Measurements from ENCODE around the gene DDA1. TPM values are rescaled to one million over a fixed set of nuclear protein-coding genes. Genes with fewer than 3 reads are reported as not detected.

DDA1 gene
- total and polyA plus RNA-seq, 10 of the 15 experiments (the other 5 are each of a cell fraction or from before 2014, with no cell fraction given) = 0.76 to 71.0 (median 39.4) TPM

DNA sequence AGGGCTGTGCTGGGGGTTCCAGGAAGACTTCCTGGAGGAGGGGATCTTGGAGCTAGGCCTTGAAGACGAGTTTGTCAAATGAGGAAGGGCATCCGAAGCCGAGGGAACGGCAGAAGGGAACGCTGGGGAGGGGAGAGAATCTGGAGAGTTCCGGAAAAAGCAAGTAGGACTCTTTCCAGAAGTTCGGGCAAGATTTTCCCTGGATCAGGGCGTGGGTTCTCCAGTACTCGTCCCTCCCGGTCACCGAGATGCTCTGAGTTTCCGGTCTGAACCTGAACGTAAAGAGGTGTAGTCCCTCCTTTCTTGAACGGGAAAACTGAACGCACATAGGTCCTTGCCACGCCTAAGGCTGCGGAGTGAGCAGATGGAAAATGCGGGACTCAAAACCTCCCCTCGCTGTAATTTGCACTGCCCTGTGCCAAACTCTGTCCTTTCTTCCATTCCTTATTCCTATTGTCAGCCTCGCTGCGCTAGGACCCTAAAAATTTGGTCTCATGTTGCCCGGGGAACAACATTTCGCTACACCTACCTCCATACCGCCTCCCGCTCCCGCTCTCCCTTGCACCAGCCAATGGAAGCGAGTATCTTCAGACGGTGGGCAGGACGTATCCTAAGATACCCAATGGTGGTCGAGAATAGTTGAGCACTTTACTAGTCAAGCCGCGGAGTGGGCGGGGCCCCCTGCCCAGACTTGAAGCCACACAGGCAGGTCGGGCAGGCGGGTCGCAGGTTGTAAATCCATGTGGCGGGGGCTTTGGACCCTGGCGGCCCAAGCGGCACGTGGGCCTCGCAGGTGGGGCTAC is 27.7 kb downstream of the DDA1 start, which contains the start of gene GTPBP3 (continued):
- TF ChIP-seq SMC3 (IDR thresholded peaks at IDR 0.05; ENCODE audit: borderline replicate concordance, low read length) (no peak), PML (IDR thresholded peaks at IDR 0.05; ENCODE audit: low read length) (peak; percentile 62; the same call in 1 of the 2 replicates), TAF1 (IDR thresholded peaks at IDR 0.05; ENCODE audit: borderline replicate concordance, low read depth, low read length) (peak; percentile 60; the same call in 1 of the 2 replicates), USF2 (IDR thresholded peaks at IDR 0.05; ENCODE audit: borderline replicate concordance, low read depth, low read length) (no peak), POU2F2 (IDR thresholded peaks at IDR 0.05; ENCODE audit: borderline replicate concordance, low read depth, low read length) (peak; percentile 30; the same call in 1 of the 3 replicates), ZBED1 (IDR thresholded peaks at IDR 0.05; ENCODE audit: borderline replicate concordance) (0 out of 2 replicates have a peak, but pooled peaks have one; percentile 27), EP300 (IDR thresholded peaks at IDR 0.05; ENCODE audit: borderline replicate concordance in 1 of 2, control insufficient read depth in 1 of 2, low read depth in 2 of 2, low read length in 2 of 2) (no peak), TBL1XR1 (IDR thresholded peaks at IDR 0.05; ENCODE audit: low read depth, low read length) (no peak), EED (IDR thresholded peaks at IDR 0.05; ENCODE audit: low read depth) (peak; percentile 95), MYB (IDR thresholded peaks at IDR 0.05; ENCODE audit: borderline replicate concordance, low read depth, low read length) (no peak), IRF5 (IDR thresholded peaks at IDR 0.05; ENCODE audit: borderline replicate concordance) (no peak), BCL11A (IDR thresholded peaks at IDR 0.05; ENCODE audit: low read depth, low read length) (no peak)
- TF ChIP-seq, protein P1, sequence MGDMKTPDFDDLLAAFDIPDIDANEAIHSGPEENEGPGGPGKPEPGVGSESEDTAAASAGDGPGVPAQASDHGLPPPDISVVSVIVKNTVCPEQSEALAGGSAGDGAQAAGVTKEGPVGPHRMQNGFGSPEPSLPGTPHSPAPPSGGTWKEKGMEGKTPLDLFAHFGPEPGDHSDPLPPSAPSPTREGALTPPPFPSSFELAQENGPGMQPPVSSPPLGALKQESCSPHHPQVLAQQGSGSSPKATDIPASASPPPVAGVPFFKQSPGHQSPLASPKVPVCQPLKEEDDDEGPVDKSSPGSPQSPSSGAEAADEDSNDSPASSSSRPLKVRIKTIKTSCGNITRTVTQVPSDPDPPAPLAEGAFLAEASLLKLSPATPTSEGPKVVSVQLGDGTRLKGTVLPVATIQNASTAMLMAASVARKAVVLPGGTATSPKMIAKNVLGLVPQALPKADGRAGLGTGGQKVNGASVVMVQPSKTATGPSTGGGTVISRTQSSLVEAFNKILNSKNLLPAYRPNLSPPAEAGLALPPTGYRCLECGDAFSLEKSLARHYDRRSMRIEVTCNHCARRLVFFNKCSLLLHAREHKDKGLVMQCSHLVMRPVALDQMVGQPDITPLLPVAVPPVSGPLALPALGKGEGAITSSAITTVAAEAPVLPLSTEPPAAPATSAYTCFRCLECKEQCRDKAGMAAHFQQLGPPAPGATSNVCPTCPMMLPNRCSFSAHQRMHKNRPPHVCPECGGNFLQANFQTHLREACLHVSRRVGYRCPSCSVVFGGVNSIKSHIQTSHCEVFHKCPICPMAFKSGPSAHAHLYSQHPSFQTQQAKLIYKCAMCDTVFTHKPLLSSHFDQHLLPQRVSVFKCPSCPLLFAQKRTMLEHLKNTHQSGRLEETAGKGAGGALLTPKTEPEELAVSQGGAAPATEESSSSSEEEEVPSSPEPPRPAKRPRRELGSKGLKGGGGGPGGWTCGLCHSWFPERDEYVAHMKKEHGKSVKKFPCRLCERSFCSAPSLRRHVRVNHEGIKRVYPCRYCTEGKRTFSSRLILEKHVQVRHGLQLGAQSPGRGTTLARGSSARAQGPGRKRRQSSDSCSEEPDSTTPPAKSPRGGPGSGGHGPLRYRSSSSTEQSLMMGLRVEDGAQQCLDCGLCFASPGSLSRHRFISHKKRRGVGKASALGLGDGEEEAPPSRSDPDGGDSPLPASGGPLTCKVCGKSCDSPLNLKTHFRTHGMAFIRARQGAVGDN (IDR thresholded peaks at IDR 0.05) = no peak
- TF ChIP-seq, protein P2, sequence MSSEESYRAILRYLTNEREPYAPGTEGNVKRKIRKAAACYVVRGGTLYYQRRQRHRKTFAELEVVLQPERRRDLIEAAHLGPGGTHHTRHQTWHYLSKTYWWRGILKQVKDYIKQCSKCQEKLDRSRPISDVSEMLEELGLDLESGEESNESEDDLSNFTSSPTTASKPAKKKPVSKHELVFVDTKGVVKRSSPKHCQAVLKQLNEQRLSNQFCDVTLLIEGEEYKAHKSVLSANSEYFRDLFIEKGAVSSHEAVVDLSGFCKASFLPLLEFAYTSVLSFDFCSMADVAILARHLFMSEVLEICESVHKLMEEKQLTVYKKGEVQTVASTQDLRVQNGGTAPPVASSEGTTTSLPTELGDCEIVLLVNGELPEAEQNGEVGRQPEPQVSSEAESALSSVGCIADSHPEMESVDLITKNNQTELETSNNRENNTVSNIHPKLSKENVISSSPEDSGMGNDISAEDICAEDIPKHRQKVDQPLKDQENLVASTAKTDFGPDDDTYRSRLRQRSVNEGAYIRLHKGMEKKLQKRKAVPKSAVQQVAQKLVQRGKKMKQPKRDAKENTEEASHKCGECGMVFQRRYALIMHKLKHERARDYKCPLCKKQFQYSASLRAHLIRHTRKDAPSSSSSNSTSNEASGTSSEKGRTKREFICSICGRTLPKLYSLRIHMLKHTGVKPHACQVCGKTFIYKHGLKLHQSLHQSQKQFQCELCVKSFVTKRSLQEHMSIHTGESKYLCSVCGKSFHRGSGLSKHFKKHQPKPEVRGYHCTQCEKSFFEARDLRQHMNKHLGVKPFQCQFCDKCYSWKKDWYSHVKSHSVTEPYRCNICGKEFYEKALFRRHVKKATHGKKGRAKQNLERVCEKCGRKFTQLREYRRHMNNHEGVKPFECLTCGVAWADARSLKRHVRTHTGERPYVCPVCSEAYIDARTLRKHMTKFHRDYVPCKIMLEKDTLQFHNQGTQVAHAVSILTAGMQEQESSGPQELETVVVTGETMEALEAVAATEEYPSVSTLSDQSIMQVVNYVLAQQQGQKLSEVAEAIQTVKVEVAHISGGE (CRISPR knock-in tag; IDR thresholded peaks at IDR 0.05) = peak; percentile 92
- TF ChIP-seq, protein P3, sequence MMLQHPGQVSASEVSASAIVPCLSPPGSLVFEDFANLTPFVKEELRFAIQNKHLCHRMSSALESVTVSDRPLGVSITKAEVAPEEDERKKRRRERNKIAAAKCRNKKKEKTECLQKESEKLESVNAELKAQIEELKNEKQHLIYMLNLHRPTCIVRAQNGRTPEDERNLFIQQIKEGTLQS (IDR thresholded peaks at IDR 0.05; ENCODE audit: borderline replicate concordance, extremely low read depth, low read depth, low read length) = no peak
- TF ChIP-seq, protein P4, sequence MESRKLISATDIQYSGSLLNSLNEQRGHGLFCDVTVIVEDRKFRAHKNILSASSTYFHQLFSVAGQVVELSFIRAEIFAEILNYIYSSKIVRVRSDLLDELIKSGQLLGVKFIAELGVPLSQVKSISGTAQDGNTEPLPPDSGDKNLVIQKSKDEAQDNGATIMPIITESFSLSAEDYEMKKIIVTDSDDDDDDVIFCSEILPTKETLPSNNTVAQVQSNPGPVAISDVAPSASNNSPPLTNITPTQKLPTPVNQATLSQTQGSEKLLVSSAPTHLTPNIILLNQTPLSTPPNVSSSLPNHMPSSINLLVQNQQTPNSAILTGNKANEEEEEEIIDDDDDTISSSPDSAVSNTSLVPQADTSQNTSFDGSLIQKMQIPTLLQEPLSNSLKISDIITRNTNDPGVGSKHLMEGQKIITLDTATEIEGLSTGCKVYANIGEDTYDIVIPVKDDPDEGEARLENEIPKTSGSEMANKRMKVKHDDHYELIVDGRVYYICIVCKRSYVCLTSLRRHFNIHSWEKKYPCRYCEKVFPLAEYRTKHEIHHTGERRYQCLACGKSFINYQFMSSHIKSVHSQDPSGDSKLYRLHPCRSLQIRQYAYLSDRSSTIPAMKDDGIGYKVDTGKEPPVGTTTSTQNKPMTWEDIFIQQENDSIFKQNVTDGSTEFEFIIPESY (IDR thresholded peaks at IDR 0.05) = no peak

Data from GM12878 (cell line).